GM10248 (cell line): ENCODE data around the gene OAS2.

ENCODE experiments used
- CTCF ChIA-PET: fragments of 300-600 bp; sonication (Branson Sonifier 250); formaldehyde crosslinking; extraction: SDS; loops from one replicate; lab custom pipeline; 2021; ENCODE audit warnings: antibody characterized with exemption; lab: Yijun Ruan, JAX
- POLR2A ChIA-PET: fragments of 350-650 bp; sonication (Branson Sonifier 250); formaldehyde crosslinking; extraction: SDS; loops from one replicate; lab custom pipeline; 2020; ENCODE audit warnings: antibody characterized with exemption; lab: Yijun Ruan, JAX
- DNase-seq: peaks from one replicate; pipeline ENCODE4 v3.0.0; 2012; ENCODE audit errors: extremely low spot score
- TF ChIP-seq, protein P1 (sequence below): IDR thresholded peaks from 2 replicates; pipeline ENCODE4 v1.5.1; 2012; ENCODE audit warnings: mild to moderate bottlenecking, low read depth; ENCODE audit errors: extremely low read depth, missing control alignments, control extremely low read depth

The OAS2 gene

DNA sequence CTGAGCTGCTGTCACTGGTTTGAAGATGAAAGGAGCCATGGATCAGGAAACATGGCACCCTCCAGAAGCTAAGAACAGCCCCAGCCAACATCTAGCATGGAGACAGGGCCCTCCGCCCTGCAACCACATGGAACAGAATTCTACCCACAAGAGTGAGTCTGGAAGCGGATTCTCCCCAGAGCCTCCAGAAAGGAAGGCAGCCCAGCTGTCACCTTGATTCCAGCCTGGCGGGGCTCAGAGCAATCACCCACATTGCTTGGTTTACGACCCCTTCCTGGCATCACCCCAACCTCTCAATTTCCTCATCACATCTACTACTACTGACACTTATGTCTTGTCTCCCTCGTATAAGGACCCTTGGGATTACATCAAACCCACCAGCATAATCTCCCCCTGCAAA, 38.5 kb downstream of the OAS2 start:
- CTCF ChIA-PET = interaction anchor here (1.2 to 1.8 kb wide), 3 partner anchors 10 to 157 kb away, joined by 3 to 7 read pairs (median 5); no protein-coding TSS in a partner anchor
- TF ChIP-seq, protein P1, sequence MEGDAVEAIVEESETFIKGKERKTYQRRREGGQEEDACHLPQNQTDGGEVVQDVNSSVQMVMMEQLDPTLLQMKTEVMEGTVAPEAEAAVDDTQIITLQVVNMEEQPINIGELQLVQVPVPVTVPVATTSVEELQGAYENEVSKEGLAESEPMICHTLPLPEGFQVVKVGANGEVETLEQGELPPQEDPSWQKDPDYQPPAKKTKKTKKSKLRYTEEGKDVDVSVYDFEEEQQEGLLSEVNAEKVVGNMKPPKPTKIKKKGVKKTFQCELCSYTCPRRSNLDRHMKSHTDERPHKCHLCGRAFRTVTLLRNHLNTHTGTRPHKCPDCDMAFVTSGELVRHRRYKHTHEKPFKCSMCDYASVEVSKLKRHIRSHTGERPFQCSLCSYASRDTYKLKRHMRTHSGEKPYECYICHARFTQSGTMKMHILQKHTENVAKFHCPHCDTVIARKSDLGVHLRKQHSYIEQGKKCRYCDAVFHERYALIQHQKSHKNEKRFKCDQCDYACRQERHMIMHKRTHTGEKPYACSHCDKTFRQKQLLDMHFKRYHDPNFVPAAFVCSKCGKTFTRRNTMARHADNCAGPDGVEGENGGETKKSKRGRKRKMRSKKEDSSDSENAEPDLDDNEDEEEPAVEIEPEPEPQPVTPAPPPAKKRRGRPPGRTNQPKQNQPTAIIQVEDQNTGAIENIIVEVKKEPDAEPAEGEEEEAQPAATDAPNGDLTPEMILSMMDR = no peak
- DNase-seq = no peak
- POLR2A ChIA-PET = no interaction called here

DNA sequence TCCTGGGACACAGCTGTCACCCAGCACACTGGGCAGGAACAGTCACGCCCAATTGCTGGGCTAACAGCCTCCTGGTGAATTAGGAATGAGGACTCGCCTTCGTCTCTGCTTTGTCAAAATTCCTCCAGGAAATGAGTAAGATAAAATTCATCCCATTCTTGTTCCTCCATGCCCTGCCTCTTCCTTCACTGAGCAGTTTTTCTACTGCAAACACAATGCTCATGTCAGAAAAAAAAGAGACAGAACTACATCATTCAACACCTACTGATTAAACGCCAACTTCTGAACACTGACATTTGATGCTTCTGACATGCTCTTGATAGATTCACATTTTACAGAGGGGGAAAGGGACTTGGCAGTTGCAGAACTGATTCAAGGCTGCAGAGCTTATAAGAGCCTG, 40.7 kb downstream of the OAS2 start:
- POLR2A ChIA-PET = no interaction called here
- TF ChIP-seq, protein P1 = no peak
- CTCF ChIA-PET = interaction anchor here (1.4 kb wide), 1 partner anchor 12 kb away, joined by 4 read pairs; no protein-coding TSS in a partner anchor
- DNase-seq = no peak

DNA sequence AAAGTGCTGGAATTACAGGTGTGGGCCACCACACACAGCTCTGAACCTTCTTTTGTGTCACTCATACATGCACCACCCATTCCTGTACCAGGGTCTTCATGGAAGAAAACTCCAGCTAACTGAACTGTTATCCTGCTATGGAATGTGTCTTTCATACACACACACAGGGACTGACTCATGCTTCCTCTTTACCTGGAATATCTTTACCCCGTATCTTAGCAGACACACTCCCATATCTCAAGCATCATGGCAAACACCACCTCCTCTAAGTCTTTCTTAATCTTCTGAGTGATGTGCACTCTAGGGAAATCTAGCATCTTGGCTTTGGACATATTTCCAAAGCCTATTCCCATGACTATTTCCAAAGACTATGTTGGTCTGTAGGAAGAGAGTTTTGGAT, 43.2 kb downstream of the OAS2 start:
- ChIA-PET CTCF (interaction anchor here (1.3 to 2.3 kb wide), 3 partner anchors 9 to 152 kb away, joined by 3 to 11 read pairs (median 4); no protein-coding TSS in a partner anchor), POLR2A (no interaction called here)
- no peak for DNase-seq
- TF ChIP-seq, protein P1 = no peak

GRCh38 chr12:113022563-113023297, 44.4 kb downstream of the OAS2 start:
- TF ChIP-seq, protein P1 = no peak
- CTCF ChIA-PET = interaction anchor here (1.1 to 2.3 kb wide), 5 partner anchors 7 to 150 kb away, joined by 3 to 11 read pairs (median 4); no protein-coding TSS in a partner anchor
- no peak for DNase-seq
- POLR2A ChIA-PET = no interaction called here

DNA sequence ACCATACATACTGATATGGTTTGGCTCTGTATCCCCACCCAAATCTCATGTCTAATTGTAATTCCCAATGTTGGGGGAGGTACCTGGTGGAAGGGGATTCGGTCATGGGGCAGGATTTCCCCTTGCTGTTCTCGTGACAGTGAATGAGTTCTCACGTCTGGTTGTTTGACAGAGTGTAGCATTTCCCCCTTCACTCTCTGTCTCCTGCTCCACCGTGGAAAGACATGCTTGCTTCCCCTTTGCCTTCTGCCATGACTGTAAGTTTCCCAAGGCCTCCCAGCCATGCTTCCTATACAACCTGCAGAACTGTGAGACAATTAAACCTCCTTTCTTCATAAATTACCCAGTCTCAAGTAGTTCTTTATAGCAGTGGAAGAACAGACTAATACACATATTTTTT, 49.4 kb downstream of the OAS2 start:
- ChIA-PET CTCF (interaction anchor here (1.2 kb wide), 1 partner anchor 8 kb away, joined by 4 read pairs; no protein-coding TSS in a partner anchor), POLR2A (no interaction called here)
- DNase-seq = no peak
- TF ChIP-seq, protein P1 = no peak

DNA sequence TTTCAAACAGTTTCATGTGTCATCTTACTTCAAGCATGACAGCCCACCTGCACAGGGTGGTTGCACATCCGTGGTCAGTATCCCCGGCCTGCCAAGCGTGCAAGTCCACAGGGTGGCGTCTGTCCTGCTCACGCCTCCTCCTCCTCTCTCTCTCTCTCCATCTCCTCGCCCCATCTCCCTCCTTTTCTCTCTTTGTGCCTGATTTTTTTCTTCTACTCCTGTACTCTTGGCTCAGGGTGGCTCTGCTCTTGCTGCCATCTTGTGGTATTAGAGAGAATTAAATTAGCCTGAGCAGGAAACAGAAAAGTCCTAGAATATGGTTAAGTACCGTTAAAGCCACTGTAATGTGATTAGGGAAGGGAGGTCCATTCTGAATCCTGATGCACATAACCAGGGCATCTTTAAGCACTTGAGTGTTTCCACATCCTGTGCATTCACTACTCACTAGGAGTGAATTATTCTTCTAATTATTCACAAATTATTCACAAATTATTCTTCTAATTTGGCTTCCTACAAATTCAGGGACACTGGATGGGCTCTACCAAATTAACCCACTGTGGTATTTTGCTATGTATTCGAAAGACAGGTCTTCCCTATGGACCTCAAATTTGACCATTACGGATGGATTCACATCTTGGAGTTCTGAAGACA, 52.7 kb downstream of the OAS2 start:
- TF ChIP-seq, protein P1 = peak; percentile 65
- ChIA-PET CTCF (interaction anchor here (0.7 to 3.1 kb wide), 22 partner anchors 9 to 134 kb away, joined by 3 to 15 read pairs (median 3); partner anchors contain the start of genes OAS1 and OAS2), POLR2A (no interaction called here)
- DNase-seq = peak; percentile 59
